IPS-NIHi7 (cell line): ENCODE data around the gene TMPRSS4.
"Not testable (repeated sequence)": the region's sequence is repeated elsewhere in the genome, so short reads cannot be mapped to it uniquely, and the experiment has no call there.

Experiments
- DNase-seq: peaks from one replicate; pipeline ENCODE4 v3.0.0; 2012; ENCODE audit warnings: mixed read lengths; ENCODE audit errors: extremely low spot score

The TMPRSS4 gene

DNA sequence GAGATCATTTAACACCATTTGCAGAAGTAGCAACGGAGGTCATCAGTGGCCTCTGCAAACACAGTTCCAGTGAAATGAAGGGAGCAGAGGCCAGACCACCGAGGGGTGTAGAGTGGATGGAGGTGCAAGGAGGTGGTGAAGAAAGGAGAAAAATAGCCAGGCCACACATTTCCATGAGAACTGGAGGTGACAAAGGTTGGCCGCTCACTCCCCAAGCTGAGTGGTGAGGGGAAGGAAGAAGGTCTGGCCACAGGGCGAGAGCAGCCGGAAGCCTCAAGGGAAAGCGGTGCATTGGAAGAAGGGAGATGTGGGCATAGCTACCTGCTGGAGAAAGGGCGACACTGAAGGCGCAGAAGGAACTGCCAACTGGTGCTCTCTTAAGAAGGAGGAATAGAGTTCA lies 20.1 kb upstream of the TMPRSS4 start:
- DNase-seq, result no peak

DNA sequence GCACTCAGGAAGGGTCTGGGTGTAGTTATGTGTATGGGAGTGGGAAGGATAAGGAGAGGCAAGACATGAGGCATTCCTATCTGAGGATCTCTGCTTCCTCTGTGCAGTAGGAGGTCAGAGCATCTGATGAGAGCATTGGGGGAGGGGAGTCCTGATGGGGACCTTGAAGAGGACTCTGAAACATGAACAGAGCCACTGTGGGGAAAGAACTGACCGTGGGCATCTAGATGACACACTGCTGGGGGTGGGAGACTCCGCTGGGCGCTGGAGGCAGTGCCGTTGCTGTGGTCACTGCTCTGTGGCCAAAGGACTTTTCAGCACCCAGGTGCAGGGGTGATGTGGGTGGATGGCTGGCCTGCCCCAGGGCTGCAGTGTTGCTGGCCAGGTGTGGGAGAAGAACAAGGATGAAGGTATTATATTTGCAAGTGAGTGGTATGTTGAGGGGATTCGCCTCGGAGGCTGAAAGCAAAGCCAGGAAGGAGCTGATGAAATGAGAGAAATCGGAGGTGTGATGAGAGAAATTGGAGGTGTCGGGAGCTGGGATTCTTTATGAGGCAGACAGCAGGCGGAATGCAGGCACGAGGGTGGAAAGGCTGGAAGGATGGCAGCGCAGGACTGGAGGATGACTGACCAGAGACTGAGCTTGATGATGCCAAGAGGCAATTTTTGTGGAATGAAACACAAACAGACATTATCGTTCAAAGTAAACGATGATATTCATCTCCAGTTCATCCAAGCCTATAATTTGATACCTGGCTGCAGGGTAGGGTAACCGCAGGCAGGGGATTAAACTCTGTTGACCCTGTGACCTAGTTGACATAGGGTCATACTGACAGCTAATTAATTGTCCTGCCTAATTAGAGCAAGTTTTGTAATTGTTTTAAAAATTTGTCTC lies 19.4 kb upstream of the TMPRSS4 start:
- DNase-seq, result no peak

DNA sequence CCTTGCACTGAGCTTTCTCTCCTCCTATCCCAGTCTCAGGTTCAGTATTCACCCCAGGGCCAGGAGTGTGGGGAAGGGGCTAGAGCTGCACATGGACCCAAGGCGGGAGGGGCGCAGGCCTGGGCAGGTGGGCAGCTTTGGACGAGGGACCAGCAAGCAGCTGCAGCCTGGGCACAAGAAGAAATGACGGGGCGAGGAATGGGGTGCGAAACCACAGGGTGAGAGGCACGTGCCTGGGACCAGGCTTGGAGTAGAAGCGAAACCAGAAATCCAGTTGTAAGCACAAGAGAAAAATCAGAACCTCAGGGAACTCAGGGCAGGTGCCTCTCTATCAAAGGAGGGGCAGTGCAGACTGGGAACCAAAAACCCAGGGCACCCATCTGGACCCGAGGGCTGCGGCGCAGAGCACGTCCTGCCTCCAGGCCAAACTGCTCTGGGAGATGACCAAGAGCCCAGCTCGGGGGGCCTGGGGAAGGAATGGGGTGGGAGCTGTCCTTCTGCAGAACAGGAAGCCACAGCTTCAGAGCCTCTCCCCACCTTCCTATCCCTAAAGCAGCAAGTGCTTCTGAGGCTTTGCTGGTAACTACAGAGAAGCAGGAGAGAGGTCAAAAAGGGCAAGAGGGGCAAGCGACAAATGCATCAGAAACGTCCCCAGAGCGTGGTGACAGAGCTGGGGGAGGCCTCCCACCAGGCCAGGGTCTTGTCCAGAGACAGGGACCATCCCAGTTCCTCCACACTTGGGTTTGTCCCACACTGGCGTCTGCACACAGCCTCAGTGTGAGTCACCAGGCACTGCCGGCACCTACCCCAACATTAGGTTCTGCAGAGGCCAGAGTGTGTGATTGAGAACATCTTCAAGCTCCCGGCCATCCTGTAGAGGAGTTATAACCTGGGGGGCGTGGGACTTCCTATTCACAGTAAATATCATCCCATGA lies 18.3 kb upstream of the TMPRSS4 start:
- no peak for DNase-seq

DNA sequence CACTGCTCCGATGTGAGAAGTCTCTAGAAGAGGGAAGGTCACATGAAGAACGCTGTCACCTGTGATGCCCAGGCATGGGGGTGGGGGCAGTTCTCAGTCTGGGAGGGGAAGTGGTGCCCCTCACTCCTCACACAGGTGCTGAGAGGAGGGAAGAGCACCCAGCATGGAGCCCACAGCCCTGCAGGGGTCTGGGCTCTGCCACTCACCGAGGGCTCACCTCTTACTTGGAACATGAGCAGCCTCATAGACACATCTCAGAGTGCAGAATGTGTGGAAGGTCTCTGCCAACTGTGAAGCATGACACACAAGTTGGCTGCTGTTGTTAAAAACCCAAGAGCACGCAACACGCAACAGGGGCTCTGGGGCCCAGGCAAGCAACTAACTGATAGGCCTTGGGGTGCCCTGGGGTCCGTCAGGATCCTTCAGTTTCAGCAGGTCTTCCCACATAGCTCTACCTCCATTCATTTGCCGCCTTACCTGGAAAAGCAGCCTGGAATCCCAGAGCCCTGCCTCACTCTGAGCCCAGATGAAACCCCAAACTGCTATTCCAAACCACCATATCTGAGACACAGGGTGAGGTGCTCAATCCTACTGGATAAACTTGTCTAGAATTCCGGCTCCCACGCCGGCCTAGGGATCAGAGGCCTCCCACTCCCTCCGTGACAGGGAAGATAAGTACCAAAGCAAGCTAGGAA lies 17.5 kb upstream of the TMPRSS4 start:
- DNase-seq, result no peak

DNA sequence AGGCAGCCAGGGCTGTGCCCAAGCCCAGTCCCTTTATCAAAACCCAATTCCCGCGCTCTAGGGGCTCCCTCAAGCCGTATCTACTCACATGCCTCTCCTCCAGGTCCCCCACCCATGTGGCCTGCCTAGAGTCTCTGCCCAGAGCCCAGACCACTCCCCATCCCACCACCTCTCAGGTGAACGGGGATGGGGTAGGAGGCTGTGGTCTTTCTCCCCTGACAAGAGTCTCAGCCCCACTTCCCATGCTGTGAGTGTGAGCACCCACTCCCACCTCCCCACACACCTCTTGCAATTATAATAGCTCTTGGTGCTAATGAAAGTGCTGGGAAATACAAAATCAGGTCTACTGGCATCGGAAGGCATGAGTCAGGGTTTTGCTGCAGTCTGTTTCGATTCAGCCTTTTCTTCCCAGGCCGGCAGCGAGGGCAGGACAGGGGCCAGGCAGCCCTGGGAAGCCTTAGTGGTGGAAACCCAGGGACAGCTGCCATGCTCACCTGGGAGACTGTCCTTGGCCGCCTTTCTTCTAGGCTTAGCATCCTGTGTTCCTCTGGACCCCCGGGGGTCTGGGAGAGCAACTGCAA lies 16.7 kb upstream of the TMPRSS4 start:
- DNase-seq, result no peak

DNA sequence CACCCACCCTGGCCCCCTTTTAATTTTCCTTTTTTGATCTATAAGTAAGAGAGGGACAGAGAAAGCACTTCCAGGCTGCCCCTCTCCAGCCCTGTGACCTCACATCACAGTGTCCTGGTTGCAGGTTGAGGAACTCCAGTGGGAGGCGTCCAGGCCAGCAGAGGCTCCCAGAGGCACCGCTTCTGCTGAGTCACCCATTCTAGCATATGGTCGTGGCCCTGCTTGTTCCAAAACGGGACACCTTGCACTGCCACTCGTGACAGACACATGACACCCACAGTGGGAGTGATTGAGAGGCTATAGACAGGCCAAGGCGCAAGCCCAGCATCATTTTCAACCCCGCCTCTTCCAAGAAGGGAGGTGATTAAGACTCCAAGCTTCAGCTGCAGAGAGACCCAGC lies 16.0 kb upstream of the TMPRSS4 start:
- no peak for DNase-seq

DNA sequence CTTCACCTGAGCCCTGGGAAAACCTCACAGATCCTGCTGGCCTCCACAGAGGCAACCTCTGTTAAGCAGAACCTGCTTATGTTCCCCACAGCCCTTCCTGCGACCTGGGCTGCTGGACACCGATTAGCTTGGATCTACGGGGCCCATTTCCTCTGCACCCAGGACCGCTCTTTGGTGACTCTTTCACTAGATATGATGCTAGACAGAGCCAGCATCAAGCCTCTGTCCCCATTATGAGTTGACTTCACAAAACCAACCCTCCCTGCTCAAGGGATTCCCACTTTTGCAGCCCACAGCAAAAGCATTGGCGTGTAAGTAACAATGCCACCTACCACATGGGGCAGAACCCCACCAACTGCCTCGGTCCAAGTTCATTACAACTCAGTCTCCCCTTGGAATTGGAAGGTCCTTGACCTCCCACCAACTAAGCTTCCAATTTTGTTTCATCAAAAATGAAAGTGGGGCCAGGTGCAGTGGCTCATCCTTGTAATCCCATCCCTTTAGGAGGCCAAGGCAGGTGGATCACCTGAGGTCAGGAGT lies 15.2 kb upstream of the TMPRSS4 start:
- no peak for DNase-seq

DNA sequence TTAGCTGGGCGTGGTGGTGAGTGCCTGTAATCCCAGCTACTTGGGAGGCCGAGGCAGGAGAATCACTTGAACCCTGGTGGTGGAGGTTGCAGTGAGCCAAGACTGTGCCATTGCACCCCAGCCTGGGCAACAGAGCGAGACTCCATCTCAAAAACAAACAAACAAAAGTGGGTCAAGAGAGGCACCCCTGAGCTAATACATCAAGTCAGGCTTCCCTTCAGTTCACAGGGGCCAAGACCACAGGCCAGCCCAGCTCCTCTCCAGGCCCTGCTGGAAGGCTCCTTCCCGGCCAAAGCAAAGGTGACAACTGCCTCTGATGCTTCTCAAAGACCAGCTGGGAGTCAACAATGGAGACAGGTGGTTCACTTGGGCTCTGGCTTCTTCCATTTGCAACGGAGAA lies 14.7 kb upstream of the TMPRSS4 start:
- not testable (repeated sequence) for DNase-seq

DNA sequence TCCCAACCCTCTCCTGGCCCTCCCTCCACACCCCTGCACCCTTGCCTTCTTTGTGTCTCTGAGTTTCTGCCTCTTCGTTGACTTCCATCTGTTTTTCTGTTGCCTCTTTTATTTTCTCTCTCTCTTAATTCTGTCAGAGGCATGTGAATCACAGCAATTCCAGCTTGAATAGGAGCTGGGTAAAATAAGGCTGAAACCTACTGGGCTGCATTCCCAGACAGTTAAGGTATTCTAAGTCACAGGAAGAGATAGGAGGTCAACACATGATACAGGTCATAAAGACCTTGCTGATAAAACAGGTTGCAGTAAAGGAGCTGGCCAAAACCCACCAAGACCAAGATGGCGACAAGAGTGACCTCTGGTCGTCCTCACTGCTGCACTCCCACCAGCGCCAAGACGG lies 14.2 kb upstream of the TMPRSS4 start:
- not testable (repeated sequence) for DNase-seq

DNA sequence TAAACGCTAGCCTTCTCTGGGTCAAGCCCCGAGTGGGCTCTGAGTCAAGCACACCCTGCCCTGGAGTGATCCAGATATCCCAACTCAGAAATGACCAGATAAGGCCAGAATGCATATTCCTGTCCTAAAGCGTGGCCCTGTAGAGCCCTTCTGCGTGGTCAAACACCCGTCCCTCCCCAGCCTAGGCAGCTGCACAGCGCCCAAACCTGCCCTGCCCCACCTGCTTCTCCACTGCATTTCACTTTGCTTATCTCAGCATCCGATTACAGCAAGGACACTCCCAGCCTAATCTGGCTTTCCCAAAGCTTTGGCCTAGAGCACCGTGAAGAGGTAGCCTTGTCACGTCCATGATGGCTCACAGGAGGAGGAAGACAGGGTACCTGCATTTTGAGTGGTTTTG lies 11.9 kb upstream of the TMPRSS4 start:
- DNase-seq, result no peak

DNA sequence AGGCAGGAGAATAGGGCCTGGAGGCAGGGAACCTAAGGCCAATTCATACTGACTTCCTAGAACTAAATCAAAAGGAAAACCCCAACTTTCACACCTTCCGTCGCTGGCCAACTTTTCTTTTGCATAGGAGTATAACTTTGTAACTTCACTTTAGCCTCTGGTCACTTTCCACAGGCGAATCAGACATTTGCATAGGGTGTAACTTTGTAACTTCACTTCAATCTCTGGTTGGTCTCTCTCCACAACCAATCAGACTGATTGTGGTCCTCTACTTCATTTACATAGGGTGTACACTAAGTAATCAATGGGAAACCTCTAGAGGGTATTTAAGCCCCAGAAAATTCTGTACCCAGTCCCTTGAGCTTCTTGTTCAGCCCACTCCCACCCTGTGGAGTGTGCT lies 11.5 kb upstream of the TMPRSS4 start:
- DNase-seq, result no peak

DNA sequence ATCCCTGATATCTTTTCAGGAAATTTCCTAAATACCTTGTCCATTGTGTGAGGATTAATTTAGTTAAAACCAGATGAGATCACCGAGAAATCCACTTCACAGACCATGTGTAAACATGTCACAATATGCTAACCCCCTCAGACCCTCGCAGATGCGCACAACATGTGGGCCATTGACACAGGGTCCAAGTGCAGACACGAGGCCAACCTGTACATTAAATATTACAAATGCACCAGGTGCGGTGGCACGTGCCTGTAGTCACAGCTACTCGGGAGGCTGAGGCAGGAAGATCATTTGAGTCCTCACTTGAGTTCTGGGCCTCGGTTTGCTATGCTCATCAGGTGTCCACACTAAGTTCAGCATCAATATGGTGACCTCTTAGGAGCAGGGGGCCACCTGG lies 9.9 kb upstream of the TMPRSS4 start:
- no peak for DNase-seq

DNA sequence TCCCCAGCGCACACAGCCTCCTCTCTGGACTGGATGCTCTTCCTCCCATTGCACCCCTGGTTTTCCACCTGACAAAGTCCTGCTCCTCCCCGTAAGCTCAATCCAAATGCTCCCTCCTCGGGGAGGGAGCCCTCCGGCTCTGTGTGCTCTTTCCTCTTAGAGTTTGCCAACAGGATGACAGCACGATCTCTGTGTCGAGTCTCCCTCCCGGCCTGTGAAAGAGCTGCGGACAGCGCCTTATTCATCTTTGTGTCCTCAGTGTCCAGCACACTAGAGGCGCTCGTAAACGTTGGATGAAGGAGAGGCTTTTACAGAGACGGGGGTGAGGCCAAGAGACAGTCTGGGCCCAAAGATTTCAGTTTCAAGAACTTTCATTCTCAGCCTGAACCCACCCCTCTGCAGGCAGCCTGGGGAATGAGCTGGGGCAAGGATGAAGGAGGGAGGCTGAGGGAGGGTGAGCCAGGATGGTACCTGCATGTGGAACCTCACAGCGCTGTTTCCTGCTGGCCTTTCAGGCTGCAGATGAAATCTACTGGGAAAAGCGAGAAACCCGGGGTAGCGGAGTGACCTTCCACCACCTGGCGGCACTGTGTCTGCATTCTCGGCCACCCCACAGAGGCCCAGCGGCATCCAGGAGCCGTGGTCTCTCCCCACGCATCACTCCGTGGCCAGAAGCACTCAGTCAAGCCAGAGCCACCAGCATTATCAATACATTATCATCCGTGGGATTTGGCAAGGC lies 8.5 kb upstream of the TMPRSS4 start:
- peak; percentile 77 for DNase-seq

DNA sequence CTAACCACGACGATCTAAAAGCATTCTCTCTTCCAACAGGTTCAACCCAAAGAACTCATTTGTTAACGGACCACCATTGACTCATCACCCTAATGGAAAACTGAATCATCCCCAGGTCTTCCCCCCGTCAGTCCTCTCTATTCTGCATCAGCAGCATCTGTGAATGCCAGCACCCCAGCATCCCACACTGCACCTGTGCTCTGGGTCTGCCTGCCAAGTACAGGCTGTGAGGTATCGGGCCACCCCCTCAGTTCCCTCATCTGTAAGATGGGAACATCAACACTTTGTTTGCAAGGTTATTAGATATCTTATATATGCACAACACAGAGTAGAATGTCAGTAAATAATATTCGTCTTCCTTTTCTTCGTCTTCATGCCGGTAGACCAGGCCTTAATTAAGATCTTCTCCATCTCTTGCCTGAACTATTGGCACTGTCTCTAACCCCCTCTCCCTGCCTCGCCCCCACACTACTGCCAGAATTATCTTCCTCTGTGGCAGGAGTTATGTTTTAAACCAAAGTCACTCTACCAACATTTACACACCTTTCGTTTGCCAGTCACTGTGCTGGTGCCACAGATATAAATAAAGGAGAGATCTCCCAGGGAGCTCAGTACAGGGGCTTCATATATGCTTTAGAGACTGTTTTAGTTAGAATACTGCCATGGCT lies 7.8 kb upstream of the TMPRSS4 start:
- DNase-seq, result no peak

DNA sequence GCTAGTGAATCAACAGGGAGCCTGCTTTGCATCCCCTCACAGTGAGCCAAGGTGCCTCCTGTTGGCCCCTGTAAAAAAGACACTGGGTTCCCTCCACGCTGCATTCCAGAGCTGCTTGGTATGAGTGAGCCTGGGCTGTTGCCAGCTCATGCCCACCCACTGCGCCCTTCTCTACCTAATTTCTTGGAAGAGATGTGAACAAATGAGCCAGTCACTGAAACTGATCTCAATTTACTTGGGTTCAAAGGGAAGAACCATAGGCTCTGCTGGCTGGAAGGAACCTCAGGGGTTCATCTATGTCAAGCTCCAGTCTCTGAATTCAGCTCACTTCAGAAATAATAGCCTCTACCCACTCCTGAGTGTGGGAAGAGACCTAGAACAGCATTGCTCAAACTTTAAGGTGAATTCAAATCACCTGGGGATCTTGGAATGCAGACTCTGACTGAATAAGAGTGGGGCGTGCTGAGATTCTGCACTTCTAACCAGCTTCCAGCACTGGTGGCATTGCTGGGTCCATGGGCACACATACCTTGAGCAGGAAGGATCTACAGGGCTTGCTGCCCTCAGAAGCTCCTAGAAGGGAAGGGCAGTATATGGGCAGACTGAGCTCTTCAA lies 5.4 kb upstream of the TMPRSS4 start:
- peak; percentile 30 for DNase-seq

DNA sequence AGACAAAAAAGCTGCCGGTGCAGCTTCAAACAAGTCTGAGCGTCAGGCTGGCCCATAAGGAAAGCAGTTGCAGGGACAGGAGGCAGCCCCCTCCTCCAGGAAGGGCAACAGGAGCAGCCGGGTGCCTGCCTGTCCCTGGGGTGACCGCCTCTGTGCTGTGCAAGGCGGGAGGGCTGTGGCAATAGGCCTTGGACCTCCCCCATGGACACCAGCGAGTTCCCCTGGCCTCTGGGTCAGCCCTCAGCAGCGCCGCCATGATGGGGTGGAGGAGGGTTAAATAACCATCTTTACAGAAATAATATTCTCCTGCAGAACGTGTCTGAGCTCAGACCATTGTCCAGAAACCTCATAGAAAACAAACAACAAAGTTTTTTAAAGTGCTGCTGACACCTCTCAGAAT lies 3.3 kb upstream of the TMPRSS4 start:
- DNase-seq, result no peak

DNA sequence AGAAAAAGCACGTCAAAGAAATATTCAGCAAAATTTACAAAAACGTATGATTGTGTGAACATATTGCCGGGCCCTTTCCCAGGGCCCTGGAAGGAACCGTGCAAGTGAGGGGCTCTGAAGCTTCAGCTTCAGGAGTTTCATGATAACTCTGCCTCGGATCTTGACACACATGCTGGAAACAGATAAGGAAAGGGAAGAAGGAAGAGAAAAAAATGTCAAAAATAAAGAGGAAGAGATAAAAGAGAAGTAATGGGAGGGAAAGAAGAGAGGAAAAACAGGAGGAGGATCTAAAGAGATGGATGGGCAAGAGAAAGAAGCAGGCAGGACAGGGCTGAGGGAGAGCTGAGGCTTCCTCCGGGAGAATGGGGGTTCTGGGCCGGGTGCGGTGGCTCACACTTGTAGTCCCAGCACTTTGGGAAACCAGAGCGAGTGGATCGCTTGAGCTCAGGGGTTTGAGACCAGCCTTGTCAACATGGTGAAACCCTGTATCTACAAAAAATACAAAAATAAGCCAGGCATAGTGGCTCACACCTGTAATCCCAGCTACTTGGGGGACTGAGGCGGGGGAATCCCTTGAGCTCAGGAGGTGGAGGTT lies 2.7 kb upstream of the TMPRSS4 start:
- no peak for DNase-seq

DNA sequence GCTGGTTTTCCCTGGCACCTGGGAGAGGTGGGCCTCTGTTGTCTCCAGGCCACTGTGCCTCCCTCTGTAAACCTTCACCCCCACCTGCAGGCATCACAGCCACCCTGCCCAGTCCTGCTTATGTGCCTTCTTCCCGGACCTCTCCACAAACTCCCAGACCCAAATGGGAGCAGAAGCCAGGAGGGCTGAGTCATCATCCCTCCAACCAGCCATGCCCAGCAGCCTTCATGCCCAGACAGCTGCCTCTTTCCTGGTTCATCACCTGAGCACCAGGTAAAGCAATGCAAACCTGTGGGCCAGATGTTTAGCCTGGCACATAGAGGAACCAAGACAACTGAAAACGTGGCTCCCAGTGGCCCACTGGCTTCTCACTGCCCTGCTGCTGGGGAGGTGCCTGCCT lies 2.1 kb upstream of the TMPRSS4 start:
- no peak for DNase-seq

DNA sequence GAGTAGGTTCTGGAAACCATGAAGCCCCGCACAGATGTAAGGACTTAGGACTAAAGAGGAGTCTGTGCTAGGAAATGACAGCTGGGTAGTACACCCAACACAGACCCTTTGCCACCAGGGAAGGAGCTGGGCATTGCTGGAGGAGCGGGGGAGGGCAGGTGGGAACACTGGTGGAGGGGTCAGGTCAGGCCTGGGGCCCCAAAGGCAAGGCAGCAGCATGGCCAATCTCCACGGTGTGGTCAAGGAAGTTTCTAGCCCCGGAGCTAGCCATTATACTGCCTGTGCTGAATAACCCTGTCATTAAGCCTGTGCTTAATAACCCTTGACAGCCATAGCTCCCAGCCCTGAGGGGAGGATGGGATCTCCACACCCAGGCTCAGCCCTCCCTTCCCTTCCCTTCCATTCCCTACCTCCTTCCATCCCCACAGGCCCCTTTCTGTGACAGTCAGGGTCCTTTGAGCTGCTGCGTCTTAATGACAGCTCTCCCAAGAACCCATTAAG lies 2.1 kb downstream of the TMPRSS4 start:
- DNase-seq, result no peak
